Measurements from ENCODE around the gene ZNF544. TPM values are rescaled to one million over a fixed set of nuclear protein-coding genes. Genes with fewer than 3 reads are reported as not detected.

The ZNF544 gene
- total RNA-seq: 24.9 TPM
- long read RNA-seq, partial matches to known transcripts: 0 of 4 reads
- long read RNA-seq, other reads (novel, unspliced or antisense): 4 of 4 reads

GRCh38 chr19:58228585-58229254 lies at the start of gene ZNF544:
Gene ZNF544, plus strand, starts transcription at chr19:58228914. Its CDS starts 15,110 bp downstream, at chr19:58244024.
- DNase-seq: peak; percentile 88
- ATAC-seq (ENCODE audit: poor library complexity): peak; percentile 98
- intact Hi-C loops (cut with DNase I): no loop called here

GRCh38 chr19:58181902-58182576 lies 46.7 kb upstream of the ZNF544 start:
- ATAC-seq (ENCODE audit: poor library complexity) (no peak), DNase-seq (peak; percentile 56)
- intact Hi-C loops (cut with DNase I): loop anchor here (5.0 kb wide), 1 partner anchor 125 kb away; the partner anchor contains the start of gene ERVK3-1

GRCh38 chr19:58182577-58182988 lies 46.1 kb upstream of the ZNF544 start:
- intact Hi-C loops (cut with DNase I): loop anchor here (5.0 kb wide), 1 partner anchor 125 kb away; the partner anchor contains the start of gene ERVK3-1
- DNase-seq (no peak), ATAC-seq (ENCODE audit: poor library complexity) (no peak)

- intact Hi-C loops (cut with DNase I): loop anchor here (5.0 kb wide), 1 partner anchor 124 kb away; the partner anchor contains the start of gene ERVK3-1
- DNase-seq: peak; percentile 97
- ATAC-seq (ENCODE audit: poor library complexity): peak; percentile 98
Measured at GRCh38 chr19:58182989-58183816, 45.5 kb upstream of the ZNF544 start, which contains the start of gene ZNF274. Gene ZNF274, plus strand, starts transcription at chr19:58183061. Its CDS starts 905 bp downstream, at chr19:58183966.

GRCh38 chr19:58183817-58184215 lies 44.9 kb upstream of the ZNF544 start:
- peak; percentile 73 for DNase-seq
- ATAC-seq (ENCODE audit: poor library complexity): no peak
- intact Hi-C loops (cut with DNase I): loop anchor here (5.0 kb wide), 1 partner anchor 123 kb away; the partner anchor contains the start of gene ERVK3-1

- DNase-seq (no peak), ATAC-seq (ENCODE audit: poor library complexity) (no peak)
- intact Hi-C loops (cut with DNase I): loop anchor here (10.0 kb wide), 1 partner anchor 68 kb away; no protein-coding TSS in a partner anchor
Measured at GRCh38 chr19:58196901-58197616, 31.7 kb upstream of the ZNF544 start.

GRCh38 chr19:58203814-58204475 lies 24.8 kb upstream of the ZNF544 start:
- DNase-seq: no peak
- intact Hi-C loops (cut with DNase I): no loop called here
- ATAC-seq (ENCODE audit: poor library complexity): peak; percentile 34

GRCh38 chr19:58204566-58204965 lies 24.1 kb upstream of the ZNF544 start:
- DNase-seq: no peak
- intact Hi-C loops (cut with DNase I): no loop called here
- ATAC-seq (ENCODE audit: poor library complexity): no peak

GRCh38 chr19:58209577-58209976 lies 19.1 kb upstream of the ZNF544 start:
- ATAC-seq (ENCODE audit: poor library complexity): no peak
- no peak for DNase-seq
- intact Hi-C loops (cut with DNase I): no loop called here

- ATAC-seq (ENCODE audit: poor library complexity): no peak
- no peak for DNase-seq
- intact Hi-C loops (cut with DNase I): no loop called here
Measured at GRCh38 chr19:58212336-58213074, 16.2 kb upstream of the ZNF544 start.

GRCh38 chr19:58213075-58213369 lies 15.7 kb upstream of the ZNF544 start:
- ATAC-seq (ENCODE audit: poor library complexity) (no peak), DNase-seq (no peak)
- intact Hi-C loops (cut with DNase I): no loop called here

GRCh38 chr19:58217069-58217481 lies 11.6 kb upstream of the ZNF544 start:
- ATAC-seq (ENCODE audit: poor library complexity): no peak
- intact Hi-C loops (cut with DNase I): no loop called here
- DNase-seq: no peak

- ATAC-seq (ENCODE audit: poor library complexity) (no peak), DNase-seq (no peak)
- intact Hi-C loops (cut with DNase I): no loop called here
Measured at GRCh38 chr19:58217607-58218391, 10.9 kb upstream of the ZNF544 start.

GRCh38 chr19:58218899-58219298 lies 9.8 kb upstream of the ZNF544 start:
- DNase-seq (no peak), ATAC-seq (ENCODE audit: poor library complexity) (no peak)
- intact Hi-C loops (cut with DNase I): no loop called here

GRCh38 chr19:58227964-58228584 lies 640 bp upstream of the ZNF544 start:
- peak; percentile 66 for ATAC-seq (ENCODE audit: poor library complexity)

GRCh38 chr19:58229255-58229639 lies 533 bp downstream of the ZNF544 start:
- ATAC-seq (ENCODE audit: poor library complexity) (peak; percentile 50), DNase-seq (no peak)
- intact Hi-C loops (cut with DNase I): no loop called here

More at GRCh38 chr19:58227964-58228584, 640 bp upstream of the ZNF544 start:
- no peak for DNase-seq
- intact Hi-C loops (cut with DNase I): no loop called here
